Measurements from ENCODE around the gene ALPI. TPM values are rescaled to one million over a fixed set of nuclear protein-coding genes. Genes with fewer than 3 reads are reported as not detected.

The ALPI gene
- total and polyA plus RNA-seq, 10 of the 15 experiments (the other 5 are each of a cell fraction or from before 2014, with no cell fraction given), result not detected

- BruUV-seq (replicated peaks), result no TSS peak
- WGBS (ENCODE audit: insufficient coverage, insufficient replicate concordance, low lambda C conversion rate, missing lambda C conversion rate), result 0% methylated on average over 1 of the region's 5 CpGs
- RAD21 ChIA-PET (ENCODE audit: unreplicated experiment), result interaction anchor here (1.2 kb wide), 1 partner anchor 99 kb away, joined by 4 read pairs; no protein-coding TSS in a partner anchor
Measured at GRCh38 chr2:232439758-232440135, 16.2 kb upstream of the ALPI start.

More at GRCh38 chr2:232439758-232440135, 16.2 kb upstream of the ALPI start:
- intact Hi-C loops (cut with micrococcal nuclease; ENCODE audit: unreplicated experiment) (loop anchor here (1.0 to 5.0 kb wide), 4 partner anchors 106 to 587 kb away; partner anchors contain the start of gene NPPC), in situ Hi-C loops (cut with MboI) (no loop called here)
- Histone ChIP-seq H3K79me2 (ENCODE audit: control insufficient read depth, insufficient read depth, low read length) (no peaks in the 10 kb centered on the region), H3K36me3 (ENCODE audit: control insufficient read depth in 2 of 2, insufficient read depth in 2 of 2, low read length in 1 of 2) (no peaks in the 10 kb centered on the region), H3K4me2 (ENCODE audit: control insufficient read depth, insufficient read depth) (no peak overlapping the region), H3K4me1 (ENCODE audit: control insufficient read depth, insufficient read depth, low read length) (no peaks in the 10 kb centered on the region; the same call in 1 of the 2 replicates), H4K20me1 (ENCODE audit: control insufficient read depth, insufficient read depth) (no peaks in the 10 kb centered on the region), H3K9me3 (replicated peaks; ENCODE audit: control insufficient read depth, insufficient read depth, low read length) (no peaks in the 10 kb centered on the region), H3K27ac (ENCODE audit: control insufficient read depth, insufficient read depth) (no peak overlapping the region), H2AFZ (ENCODE audit: control insufficient read depth, low read depth, low read length) (no peak overlapping the region), H3K9ac (ENCODE audit: control insufficient read depth, insufficient read depth, low read length) (no peak overlapping the region), H3K4me3 (no peak overlapping the region), H3K27me3 (replicated peaks in 1 of 2; ENCODE audit: control insufficient read depth in 2 of 2, insufficient read depth in 2 of 2, low read length in 1 of 2) (no peaks in the 10 kb centered on the region; a peak in 3 of 4 replicates)
- ChIA-PET POLR2A (no interaction called here), SMC1A (ENCODE audit: uncharacterized antibody, unreplicated experiment) (no interaction called here), CTCF (interaction anchor here (0.9 to 1.5 kb wide), 7 partner anchors 10 to 539 kb away, joined by 3 to 6 read pairs (median 3); no protein-coding TSS in a partner anchor)
- ATAC-seq (peak; percentile 6), DNase-seq (ENCODE audit: low read depth, low spot score) (no peak), FAIRE-seq (no peak)
- TF ChIP-seq RAD51 (IDR thresholded peaks at IDR 0.05) (no peak), ATF2 (IDR thresholded peaks at IDR 0.05; ENCODE audit: low read length) (no peak), PRDM15 (CRISPR knock-in tag; IDR thresholded peaks at IDR 0.05) (no peak), ZBED1 (IDR thresholded peaks at IDR 0.05; ENCODE audit: borderline replicate concordance) (no peak), NR2C1 (IDR thresholded peaks at IDR 0.05) (no peak), RAD21 (IDR thresholded peaks at IDR 0.05; ENCODE audit: insufficient read depth, low read depth, low read length) (no peak), NFYB (IDR thresholded peaks at IDR 0.05; ENCODE audit: insufficient read depth, low read depth, low read length) (no peak), TCF3 (IDR thresholded peaks at IDR 0.05; ENCODE audit: borderline replicate concordance, insufficient read depth, low read depth, low read length) (no peak), SIX5 (IDR thresholded peaks at IDR 0.05; ENCODE audit: low read depth, low read length, severe bottlenecking) (no peak), KDM1A (IDR thresholded peaks at IDR 0.05; ENCODE audit: borderline replicate concordance) (no peak), TAF1 (IDR thresholded peaks at IDR 0.05; ENCODE audit: borderline replicate concordance, low read depth, low read length) (no peak)
